NCI-H526 treated with DMSO at 0.1 percent for 48 hours (cell line): ENCODE data around the gene CCSER2.

Source experiments
- DNase-seq: peaks from one replicate; lab custom pipeline; 2025; lab: John Stamatoyannopoulos, UW

Gene CCSER2

DNA sequence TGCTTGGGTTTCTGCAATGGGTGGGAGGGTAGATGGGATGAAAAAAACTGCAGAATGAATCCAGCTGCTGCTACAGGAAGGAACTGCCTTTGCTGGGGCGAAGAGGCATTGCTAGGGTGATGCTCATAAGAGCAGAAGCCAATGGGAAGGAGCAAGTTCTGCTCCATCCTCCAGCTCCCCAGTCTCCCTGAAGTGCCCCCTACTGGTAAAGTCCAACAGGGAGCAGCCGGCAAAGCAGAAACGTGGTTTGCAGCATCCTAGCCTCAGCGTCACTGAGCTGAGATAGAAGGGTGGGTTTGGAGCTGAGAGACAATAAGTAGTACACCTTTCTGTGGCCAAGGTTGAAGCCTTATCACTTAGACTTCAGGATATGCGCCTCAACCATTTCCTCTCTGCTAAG, 220.5 kb downstream of the CCSER2 start:
- no peak for DNase-seq

DNA sequence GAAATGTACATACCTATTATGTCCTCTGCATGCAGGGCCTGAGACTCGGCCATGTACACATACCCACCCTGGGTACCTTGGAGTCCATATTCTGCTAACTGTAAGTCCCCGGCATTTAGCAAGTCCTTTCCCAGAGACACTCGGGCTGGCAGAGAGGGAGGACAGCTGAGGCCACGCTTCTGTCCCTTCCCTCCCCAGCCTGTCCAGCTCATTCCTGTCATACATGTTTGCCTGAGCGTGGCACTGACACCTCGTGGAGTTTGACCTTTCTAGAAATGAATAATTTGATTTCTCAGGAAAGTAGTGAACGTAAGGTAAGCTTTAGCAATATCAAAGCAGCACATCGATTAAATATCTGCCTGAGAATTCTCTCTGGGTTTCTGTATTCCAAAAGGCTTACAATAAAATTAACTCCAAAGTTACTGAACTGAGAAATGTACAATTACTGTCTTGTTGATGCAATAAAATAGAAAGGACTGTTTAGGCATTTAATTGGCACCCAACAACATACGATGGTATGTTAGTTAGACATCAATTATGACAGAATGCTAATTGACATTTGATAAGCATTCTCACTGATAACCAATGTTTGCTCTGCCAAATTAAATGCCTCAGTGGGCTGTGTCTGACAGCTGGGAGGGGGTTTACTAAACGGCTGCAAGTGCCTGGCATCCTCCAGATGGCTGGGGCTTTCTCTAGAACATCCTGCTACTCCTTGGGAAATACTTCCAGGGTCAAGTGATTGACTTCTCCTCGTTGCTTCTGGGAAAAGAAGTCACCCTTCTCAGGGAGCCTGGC, 221.2 kb downstream of the CCSER2 start:
- no peak for DNase-seq

DNA sequence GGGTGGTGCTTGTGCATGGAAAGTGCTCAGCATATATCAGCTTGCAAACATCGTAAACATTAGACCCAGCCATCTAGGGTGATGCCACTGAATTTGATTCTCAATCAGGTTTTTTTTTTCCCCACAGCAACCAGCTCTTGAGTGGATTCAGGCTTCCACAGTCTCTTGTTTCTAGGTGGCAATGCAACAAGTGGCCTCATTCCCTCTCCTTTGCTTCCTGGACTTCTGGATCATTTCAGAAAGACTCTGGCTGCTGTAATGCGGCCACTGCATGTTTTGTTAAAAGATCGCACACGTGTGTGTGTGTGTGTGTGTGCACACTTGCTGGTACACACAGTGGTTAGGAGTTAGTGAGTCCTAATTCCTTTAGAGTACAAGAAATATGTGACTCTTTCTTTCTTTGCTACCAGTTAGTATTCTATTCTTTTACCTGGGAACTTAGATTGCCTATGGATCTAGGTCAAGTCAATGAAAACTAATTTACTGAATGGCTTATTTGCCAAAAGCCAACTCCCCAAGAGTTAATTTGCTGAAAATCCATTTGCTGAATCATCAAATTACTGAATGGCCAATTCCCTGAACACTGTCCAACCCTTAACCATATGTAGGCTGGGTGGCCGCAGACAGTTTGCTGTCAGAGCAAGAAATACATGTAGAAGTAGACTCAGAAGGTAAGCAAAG, 222.5 kb downstream of the CCSER2 start:
- no peak for DNase-seq

DNA sequence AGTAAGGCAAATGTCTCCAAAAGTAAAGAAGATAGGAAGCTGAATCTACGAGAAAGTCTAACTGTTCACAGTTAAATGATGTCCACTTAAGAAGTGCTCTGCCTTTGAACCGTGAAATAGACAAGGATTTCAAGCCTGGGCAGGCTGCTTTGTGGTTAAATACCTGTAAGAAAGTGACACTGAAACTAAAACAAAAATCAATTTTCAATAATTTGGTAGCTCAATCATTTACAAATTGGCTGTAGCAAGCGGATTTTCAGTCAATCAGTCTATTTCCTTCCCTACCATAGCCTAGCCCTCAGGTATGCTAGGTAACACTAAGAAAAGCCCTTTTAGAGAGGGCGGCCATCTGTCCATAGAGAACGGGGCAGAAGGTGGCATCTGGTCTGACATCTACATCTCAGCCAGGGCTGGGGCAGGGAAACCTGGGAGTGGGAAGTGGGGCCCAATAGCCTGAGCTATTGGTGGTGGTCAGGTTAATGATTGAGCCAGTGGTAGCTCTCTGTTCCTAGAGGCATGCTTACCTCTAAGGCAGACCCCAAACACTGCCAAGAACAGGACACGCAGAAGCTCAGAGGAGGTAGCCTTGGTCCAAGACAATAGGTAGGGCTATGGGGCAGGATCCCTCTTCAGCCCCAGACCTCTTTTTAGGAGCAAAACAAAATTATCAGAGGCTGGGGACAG, 223.2 kb downstream of the CCSER2 start:
- DNase-seq, result no peak

DNA sequence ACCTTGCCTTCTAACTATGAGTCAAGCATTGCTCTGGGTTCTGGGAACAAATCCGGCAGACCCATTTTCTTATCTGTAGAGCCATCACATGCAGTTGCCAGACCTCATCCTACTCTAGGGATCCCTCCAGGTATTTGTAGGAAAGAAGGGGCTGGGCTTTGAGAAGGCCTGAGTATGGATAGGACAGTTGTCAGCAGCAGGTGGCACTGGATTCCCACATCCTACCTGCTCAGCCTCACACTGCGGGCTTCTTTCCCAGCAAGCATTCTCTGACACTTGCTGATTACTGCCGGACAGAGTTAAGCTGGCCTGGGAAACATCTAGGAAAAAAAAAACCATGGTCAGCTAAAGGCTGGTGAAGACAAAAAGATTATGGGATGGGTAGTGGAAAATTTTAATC, 224.1 kb downstream of the CCSER2 start:
- DNase-seq, result no peak

DNA sequence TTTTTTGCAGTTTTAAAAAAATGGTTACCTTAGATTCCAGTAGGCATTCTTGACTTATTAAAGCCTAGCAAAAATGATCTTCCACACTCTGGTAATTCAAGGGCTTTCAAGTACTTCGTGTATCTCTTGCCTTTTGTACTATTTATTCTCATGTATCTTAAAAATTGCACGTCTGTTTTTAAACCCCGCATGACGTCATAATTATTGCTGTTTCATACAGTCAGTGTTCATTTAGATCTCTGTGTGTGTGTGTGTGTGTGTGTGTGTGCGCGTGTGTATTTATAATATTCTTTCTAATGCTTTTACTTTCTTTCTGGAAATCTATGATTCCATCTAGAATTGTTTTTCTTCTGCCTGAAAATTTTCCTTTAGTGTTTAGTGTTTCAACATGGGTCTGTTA, 234.2 kb downstream of the CCSER2 start:
- no peak for DNase-seq

DNA sequence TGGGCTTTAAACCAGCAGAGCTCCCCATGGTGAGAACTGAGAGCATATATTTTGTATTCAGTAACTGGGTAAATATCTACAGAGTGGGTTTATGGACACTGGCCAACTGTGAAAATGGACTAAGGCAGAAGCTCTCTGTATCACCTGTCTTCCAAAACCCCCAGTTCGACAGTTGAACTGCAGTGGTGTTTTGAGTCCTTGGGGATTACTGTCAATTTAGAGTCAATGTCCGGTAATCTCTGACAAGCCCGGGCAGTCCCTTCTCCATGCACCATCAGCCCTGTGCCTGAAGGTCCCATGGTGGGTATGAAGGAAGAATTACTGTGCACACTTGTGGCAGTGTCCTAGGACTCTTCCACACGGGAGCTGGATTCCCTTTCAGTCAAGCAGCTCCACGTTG, 235.0 kb downstream of the CCSER2 start:
- no peak for DNase-seq

DNA sequence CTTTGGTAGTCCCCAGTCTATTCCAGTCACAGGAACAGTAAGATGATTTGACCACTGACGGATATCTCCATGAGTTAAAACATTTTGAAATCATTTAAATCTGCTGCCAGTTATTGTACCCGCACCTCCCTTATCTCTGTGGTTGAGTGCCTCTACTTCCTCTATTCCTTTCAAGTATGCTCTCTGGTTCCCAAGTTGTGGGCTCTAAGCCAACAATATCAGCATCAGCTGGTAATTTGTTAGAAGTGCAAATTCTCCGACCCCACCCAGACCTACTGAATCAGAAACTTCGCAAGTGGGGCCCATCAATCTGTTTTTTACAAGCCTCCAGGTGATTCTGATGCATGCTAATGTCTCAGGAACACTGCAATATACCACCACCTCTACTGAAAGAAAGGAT, 235.5 kb downstream of the CCSER2 start:
- no peak for DNase-seq

DNA sequence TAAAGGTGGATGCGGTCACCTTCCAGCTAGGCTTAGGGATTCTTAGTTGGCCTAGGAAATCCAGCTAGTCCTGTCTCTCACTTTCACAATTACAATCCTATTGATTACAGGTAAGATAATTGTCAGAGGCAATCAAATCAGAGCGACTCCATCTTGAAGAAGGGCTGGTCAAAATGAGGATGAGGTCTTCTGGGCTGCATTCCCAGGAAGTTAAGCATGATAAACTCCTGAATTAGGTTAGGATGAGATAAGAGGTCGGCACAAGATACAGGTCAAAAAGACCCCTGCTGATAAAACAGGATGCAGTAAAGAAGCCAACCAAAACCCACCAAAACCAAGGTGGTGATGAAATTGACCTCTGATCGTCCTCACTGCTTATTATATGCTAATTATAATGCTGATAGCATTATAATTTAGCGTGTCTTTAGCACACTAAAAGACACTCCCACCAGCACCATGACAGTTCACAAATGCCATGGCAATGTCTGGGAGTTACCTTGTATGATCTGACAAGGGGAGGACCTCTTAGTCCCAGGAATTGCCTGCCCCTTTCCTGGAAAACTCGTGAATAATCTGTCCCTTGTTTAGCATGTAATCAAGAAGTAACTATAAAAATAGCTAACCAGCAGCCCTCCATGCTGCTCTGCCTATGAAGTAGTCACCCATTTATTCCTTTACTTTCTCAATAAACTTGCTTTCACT, 237.6 kb downstream of the CCSER2 start:
- DNase-seq, result no peak

DNA sequence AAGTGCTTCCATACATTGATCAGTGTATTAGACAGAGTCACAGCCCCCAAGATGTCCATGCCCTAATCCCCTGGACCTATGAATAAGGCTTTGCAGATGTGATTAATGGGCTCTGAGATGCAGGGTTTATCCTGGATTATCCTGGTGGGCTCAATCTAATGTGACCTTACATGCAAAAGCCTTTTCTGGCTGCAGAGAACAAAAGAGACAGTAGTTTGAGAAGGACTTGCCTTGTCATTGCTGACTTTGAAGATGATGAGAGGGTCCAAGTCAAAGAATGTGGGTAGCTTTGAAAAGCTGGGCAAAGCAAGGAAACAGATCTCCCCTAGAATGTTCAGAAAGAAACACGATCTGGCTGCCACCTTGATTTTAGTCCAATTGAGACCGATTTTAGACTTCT, 238.7 kb downstream of the CCSER2 start:
- DNase-seq, result no peak
